Endothelial cell of umbilical vein (primary cell): Measurements from ENCODE around the gene INTS4. TPM values are rescaled to one million over a fixed set of nuclear protein-coding genes. Genes with fewer than 3 reads are reported as not detected.

Experiments used
- BruUV-seq: library from RNA; stranded (reverse); fragments of 400-500 nt; replicated peaks from 2 replicates; lab custom pipeline; 2021; lab: Mats Ljungman, UMichigan
- CTCF ChIA-PET: fragments of 300-600, 350-600 bp; sonication (Branson Sonifier 250); formaldehyde crosslinking; loops from one replicate; lab custom pipeline; 2021; ENCODE audit warnings: antibody characterized with exemption, inconsistent platforms; lab: Charles Lee
- POLR2A ChIA-PET: fragments of 300-600, 350-600 bp; sonication (Branson Sonifier 250); formaldehyde crosslinking; loops from one replicate; lab custom pipeline; 2021; ENCODE audit warnings: antibody characterized with exemption, inconsistent platforms; lab: Charles Lee
- DNase-seq: peaks from one replicate; pipeline ENCODE4 v3.0.0-alpha.2; 2011; ENCODE audit warnings: low read depth, low spot score
- FAIRE-seq: peaks from 2 replicates; lab custom pipeline; 2011; peaks lifted over from hg19 to GRCh38; lab: Jason Lieb, UNC
- H2AFZ ChIP-seq: 2 replicates; pipeline ENCODE4 v1.6.0; 2012; ENCODE audit warnings: low read depth, low read length, control low read depth, inconsistent platforms
- H3K27ac ChIP-seq: 2 replicates; pipeline ENCODE4 v1.5.1; 2011; ENCODE audit warnings: low read depth, mild to moderate bottlenecking, control low read depth, low read length, moderate library complexity; ENCODE audit not compliant: insufficient read depth
- H3K27me3 ChIP-seq, 2 experiments: 2 replicates each; pipeline versions ENCODE4 v1.6.0 to v1.6.1; 2011; ENCODE audit warnings: low read length in 2 of 2, mixed read lengths in 1 of 2; ENCODE audit not compliant: control insufficient read depth in 2 of 2, insufficient read depth in 2 of 2
- H3K36me3 ChIP-seq, 2 experiments: 2 replicates in 1 of 2; 3 replicates in 1 of 2; pipeline ENCODE4 v1.5.1; 2011; ENCODE audit warnings: low read length in 2 of 2, mild to moderate bottlenecking in 1 of 2, moderate library complexity in 1 of 2; ENCODE audit not compliant: control insufficient read depth in 2 of 2, insufficient read depth in 2 of 2; ENCODE audit errors: extremely low read depth in 1 of 2
- H3K4me1 ChIP-seq: 3 replicates; pipeline ENCODE4 v1.5.1; 2011; ENCODE audit warnings: mild to moderate bottlenecking, low read length; ENCODE audit not compliant: control insufficient read depth, insufficient read depth; ENCODE audit errors: extremely low read depth
- H3K4me2 ChIP-seq: 2 replicates; pipeline ENCODE4 v1.6.1; 2011; ENCODE audit warnings: low read length, control low read depth, mixed read lengths; ENCODE audit not compliant: insufficient read depth
- H3K4me3 ChIP-seq, 3 experiments: fragments of 200-600 bp in 1 of 3; sonication (generic), shearing (Covaris generic) in 1 of 3; replicated peaks in 1 of 3; 2 replicates each; pipeline ENCODE4 v1.5.1; 2011 to 2016; ENCODE audit warnings: control low read depth in 3 of 3, low read length in 3 of 3, mild to moderate bottlenecking in 2 of 3, inconsistent platforms in 1 of 3, low read depth in 1 of 3, moderate library complexity in 1 of 3; ENCODE audit not compliant: insufficient read depth in 1 of 3
- H3K79me2 ChIP-seq: 2 replicates; pipeline ENCODE4 v1.6.0; 2012; ENCODE audit warnings: low read length, inconsistent platforms; ENCODE audit not compliant: control insufficient read depth, insufficient read depth
- H3K9ac ChIP-seq: replicated peaks from 2 replicates; pipeline ENCODE3; 2011; ENCODE audit warnings: low read length, control low read depth; ENCODE audit not compliant: insufficient read depth; ENCODE audit errors: extremely low read depth
- H3K9me1 ChIP-seq: replicated peaks from 3 replicates; pipeline ENCODE4 v1.6.0; 2011; ENCODE audit warnings: mild to moderate bottlenecking, low read length; ENCODE audit not compliant: control insufficient read depth, insufficient read depth; ENCODE audit errors: extremely low read depth
- H3K9me3 ChIP-seq: replicated peaks from 2 replicates; pipeline ENCODE4 v1.5.1; 2012; ENCODE audit warnings: low read length, inconsistent platforms; ENCODE audit not compliant: control insufficient read depth, insufficient read depth
- H4K20me1 ChIP-seq: replicated peaks from 2 replicates; pipeline ENCODE3; 2011; ENCODE audit warnings: mild to moderate bottlenecking, low read length; ENCODE audit not compliant: control insufficient read depth, insufficient read depth; ENCODE audit errors: extremely low read depth
- EZH2 ChIP-seq: IDR thresholded peaks from 2 replicates; pipeline ENCODE4 v1.6.1; 2012; ENCODE audit warnings: borderline replicate concordance, low read depth, mild to moderate bottlenecking, moderate library complexity, low read length, inconsistent platforms; ENCODE audit not compliant: severe bottlenecking
- FOS ChIP-seq: IDR thresholded peaks from 2 replicates; pipeline ENCODE4 v1.6.1; 2011; ENCODE audit warnings: mild to moderate bottlenecking, low read length, moderate library complexity, borderline replicate concordance; ENCODE audit not compliant: insufficient read depth
- GATA2 ChIP-seq: IDR thresholded peaks from 2 replicates; pipeline ENCODE4 v1.7.0; 2011; ENCODE audit warnings: low read depth, mild to moderate bottlenecking, moderate library complexity, mixed read lengths, low read length; ENCODE audit not compliant: insufficient read length, insufficient read depth
- JUN ChIP-seq: IDR thresholded peaks from 2 replicates; pipeline ENCODE4 v1.6.1; 2011; ENCODE audit warnings: borderline replicate concordance, low read depth; ENCODE audit not compliant: insufficient read length, insufficient read depth
- MYC ChIP-seq: IDR thresholded peaks from one replicate; pipeline ENCODE4 v1.6.1; 2011; ENCODE audit warnings: mild to moderate bottlenecking, low read depth, low read length
- POLR2A ChIP-seq: IDR thresholded peaks from 2 replicates; pipeline ENCODE4 v1.6.1; 2012; ENCODE audit warnings: low read depth, mild to moderate bottlenecking, control low read depth, low read length
- POLR2AphosphoS5 ChIP-seq: IDR thresholded peaks from 2 replicates; pipeline ENCODE4 v1.6.1; 2012; ENCODE audit warnings: low read depth, mild to moderate bottlenecking, control low read depth, low read length, moderate library complexity; ENCODE audit not compliant: insufficient read depth
- dilution Hi-C: fragments of 300-500 bp; cut with MboI; formaldehyde crosslinking; loops from one replicate; pipeline ENCODE4 v1.15.0; 2019; ENCODE audit warnings: low sequenced_read_pairs; ENCODE audit not compliant: extremely low pct_ligation_motif_present
- intact Hi-C: fragments of 100-400 bp; cut with micrococcal nuclease; formaldehyde crosslinking; loops from one replicate; pipeline ENCODE4 v1.10.0; 2022
- polyA plus RNA-seq, 4 experiments: library from polyadenylated mRNA; depleted of rRNA in 3 of 4; stranded (reverse) in 3 of 4; unstranded in 1 of 4; fragments of >200 nt; gene quantifications; 2 replicates each; pipeline versions ENCODE4 v1.2.1 to v1.2.3, GENCODE V29; 2011 to 2012; ENCODE audit warnings: missing spikeins in 1 of 4
- total RNA-seq: library from RNA; stranded (reverse); gene quantifications from 2 replicates; pipeline ENCODE4 v1.2.3, GENCODE V29; 2021
- TF ChIP-seq, protein P1 (sequence below), 2 donors: IDR thresholded peaks; 1 replicate in 1 of 2; 2 replicates in 1 of 2; pipeline ENCODE4 v1.5.1; 2011; ENCODE audit warnings: low read length in 2 of 2, mild to moderate bottlenecking in 2 of 2, moderate library complexity in 2 of 2, control low read depth in 1 of 2, inconsistent platforms in 1 of 2, low read depth in 1 of 2; ENCODE audit not compliant: insufficient read depth in 1 of 2; ENCODE audit errors: extremely low read depth in 1 of 2
- TF ChIP-seq, protein P2 (sequence below): IDR thresholded peaks from 2 replicates; pipeline ENCODE4 v1.6.1; 2011; ENCODE audit not compliant: insufficient read depth, insufficient read length

INTS4 gene
- total and polyA plus RNA-seq, 2 donors (not counting 3 experiments of a cell fraction or from before 2014, with no cell fraction given): 29.2 to 37.8 TPM

DNA sequence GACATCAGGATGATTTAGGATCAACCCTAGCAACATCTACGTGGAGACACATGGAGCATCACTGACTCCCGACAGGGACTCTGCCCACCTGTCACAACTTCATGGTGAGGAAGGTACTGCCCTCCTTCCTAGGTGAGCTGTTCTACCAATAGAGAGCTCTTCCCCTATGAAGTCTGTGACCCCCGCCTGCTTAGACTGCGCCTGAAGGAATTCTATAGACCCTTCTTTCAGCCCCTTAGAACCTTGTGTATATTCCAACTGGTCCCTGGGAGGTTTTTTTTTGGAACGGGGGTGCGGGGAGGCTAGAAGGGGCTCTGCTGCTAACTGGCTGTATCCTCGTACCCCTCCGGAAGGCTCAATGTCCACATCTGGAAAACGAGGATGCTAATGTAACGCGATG is 566 bp downstream of the INTS4 start:
- FAIRE-seq: no peak
- dilution Hi-C loops: no loop called here
- intact Hi-C loops: loop anchor here (1.0 to 2.0 kb wide), 3 partner anchors 37 to 567 kb away; partner anchors contain the start of gene AAMDC
- Histone ChIP-seq H3K4me1 (peaks cover 15% of the 10 kb centered on the region), H3K9me3 (no peaks in the 10 kb centered on the region), H3K27me3 (no peaks in the 10 kb centered on the region), H3K27ac (peak overlapping the region; percentile 36), H3K9me1 (no peaks in the 10 kb centered on the region), H3K4me2 (peak overlapping the region; percentile 97), H3K36me3 (peaks cover 2% of the 10 kb centered on the region in 2 experiments), H4K20me1 (no peaks in the 10 kb centered on the region), H3K79me2 (peaks cover 18% of the 10 kb centered on the region), H2AFZ (peak overlapping the region; percentile 88), H3K9ac (peak overlapping the region; percentile 89), H3K4me3 (peak overlapping the region; percentile 75 to 99 (median 95))
- TF ChIP-seq FOS (no peak), MYC (no peak), JUN (no peak), POLR2AphosphoS5 (no peak), GATA2 (no peak), POLR2A (no peak), EZH2 (no peak)
- TF ChIP-seq, protein P1, sequence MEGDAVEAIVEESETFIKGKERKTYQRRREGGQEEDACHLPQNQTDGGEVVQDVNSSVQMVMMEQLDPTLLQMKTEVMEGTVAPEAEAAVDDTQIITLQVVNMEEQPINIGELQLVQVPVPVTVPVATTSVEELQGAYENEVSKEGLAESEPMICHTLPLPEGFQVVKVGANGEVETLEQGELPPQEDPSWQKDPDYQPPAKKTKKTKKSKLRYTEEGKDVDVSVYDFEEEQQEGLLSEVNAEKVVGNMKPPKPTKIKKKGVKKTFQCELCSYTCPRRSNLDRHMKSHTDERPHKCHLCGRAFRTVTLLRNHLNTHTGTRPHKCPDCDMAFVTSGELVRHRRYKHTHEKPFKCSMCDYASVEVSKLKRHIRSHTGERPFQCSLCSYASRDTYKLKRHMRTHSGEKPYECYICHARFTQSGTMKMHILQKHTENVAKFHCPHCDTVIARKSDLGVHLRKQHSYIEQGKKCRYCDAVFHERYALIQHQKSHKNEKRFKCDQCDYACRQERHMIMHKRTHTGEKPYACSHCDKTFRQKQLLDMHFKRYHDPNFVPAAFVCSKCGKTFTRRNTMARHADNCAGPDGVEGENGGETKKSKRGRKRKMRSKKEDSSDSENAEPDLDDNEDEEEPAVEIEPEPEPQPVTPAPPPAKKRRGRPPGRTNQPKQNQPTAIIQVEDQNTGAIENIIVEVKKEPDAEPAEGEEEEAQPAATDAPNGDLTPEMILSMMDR (IDR thresholded peaks at IDR 0.05; ENCODE audit: extremely low read depth in 1 of 2, insufficient read depth in 1 of 2, low read depth in 1 of 2, low read length in 2 of 2): no peak
- TF ChIP-seq, protein P2, sequence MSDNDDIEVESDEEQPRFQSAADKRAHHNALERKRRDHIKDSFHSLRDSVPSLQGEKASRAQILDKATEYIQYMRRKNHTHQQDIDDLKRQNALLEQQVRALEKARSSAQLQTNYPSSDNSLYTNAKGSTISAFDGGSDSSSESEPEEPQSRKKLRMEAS: no peak
- no peak for DNase-seq
- BruUV-seq: TSS peak; percentile 66
- POLR2A ChIA-PET: interaction anchor here (0.6 to 1.2 kb wide), 2 partner anchors 47 to 174 kb away, joined by 3 to 4 read pairs; no protein-coding TSS in a partner anchor
- CTCF ChIA-PET: interaction anchor here (1.1 to 1.6 kb wide), 5 partner anchors 9 to 570 kb away, joined by 3 to 20 read pairs (median 4); no protein-coding TSS in a partner anchor
